Left renal pelvis (tissue), 4 donors: ENCODE results near the gene HPCAL4. TPM values are rescaled to one million over a fixed set of nuclear protein-coding genes. Genes with fewer than 3 reads are reported as not detected.

Source experiments
- DNase-seq, 4 donors: peaks; one replicate each; pipeline ENCODE4 v3.0.0-alpha.2; 2013; ENCODE audit warnings: low read depth in 4 of 4, low spot score in 3 of 4
- polyA plus RNA-seq, 4 donors: library from polyadenylated mRNA; unstranded; fragments of 120-200 nt; gene quantifications; one replicate each; pipeline ENCODE4 v1.2.1, GENCODE V29; 2013; ENCODE audit not compliant: insufficient read length in 4 of 4

Gene HPCAL4
- polyA plus RNA-seq, 4 donors = 0.69 to 6.8 (median 1.2) TPM

DNA sequence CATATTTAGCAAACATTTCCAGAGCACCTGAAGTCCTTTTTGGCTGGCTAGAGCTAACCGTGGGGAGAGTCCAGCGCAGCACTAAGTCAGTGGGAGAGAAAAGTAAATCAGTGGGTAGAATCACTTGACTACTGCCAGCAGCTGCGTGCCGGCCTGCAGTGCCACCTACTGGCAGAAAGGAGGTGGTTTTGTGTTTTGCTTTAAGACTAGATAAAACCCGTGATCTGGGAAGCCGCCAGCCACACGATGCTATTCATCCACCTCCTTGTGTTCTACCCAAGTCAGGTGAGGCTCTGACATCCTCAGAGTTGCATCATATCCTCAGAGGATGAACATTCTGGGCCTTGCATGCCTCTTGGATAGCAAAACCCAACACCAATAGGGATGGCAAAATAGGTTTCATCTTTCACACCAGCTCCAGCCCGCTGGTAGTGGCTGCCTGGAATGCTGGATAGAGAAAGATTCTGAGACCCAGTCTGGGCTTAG is 37.6 kb downstream of the HPCAL4 start:
- peak in 2 of 4 donors; percentile 53 to 60 for DNase-seq

DNA sequence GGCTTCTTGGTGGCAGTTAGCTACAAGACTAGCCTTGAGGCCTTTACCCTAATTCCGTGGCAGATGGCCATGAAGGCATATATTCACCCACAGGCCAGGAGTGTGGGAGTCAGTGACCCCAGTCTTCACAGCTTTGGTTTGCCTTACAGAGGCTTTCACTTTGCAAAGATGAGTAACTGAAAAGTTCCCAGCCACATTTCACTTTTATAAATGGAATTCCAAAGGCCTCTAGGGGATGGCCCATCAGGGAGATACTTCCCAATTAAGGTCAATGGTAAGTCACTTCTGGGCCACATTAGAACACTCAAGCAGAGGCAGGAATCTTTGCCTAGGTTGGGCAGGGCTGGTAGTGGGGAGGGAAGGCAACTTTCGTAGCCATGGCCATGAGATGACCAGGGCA is 38.7 kb downstream of the HPCAL4 start:
- DNase-seq = no peak

DNA sequence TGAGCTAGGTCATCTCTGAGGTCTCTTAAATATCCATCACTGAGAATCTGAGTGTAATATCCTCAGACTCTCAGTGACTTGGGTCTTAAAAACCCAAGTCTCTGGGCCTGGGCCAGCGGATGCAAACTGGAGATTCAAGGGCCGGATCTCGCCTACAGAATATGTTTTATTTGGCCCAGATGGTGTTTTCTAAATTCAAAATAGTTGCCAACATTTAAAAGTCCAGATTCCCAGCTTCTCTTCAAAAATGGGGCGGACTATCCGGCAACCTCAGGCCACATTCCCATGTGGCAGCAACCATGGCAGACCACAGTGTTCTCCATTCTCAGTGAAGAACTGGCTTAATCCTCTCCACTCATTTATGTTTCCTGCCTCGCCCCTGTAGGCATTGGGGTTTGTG is 39.1 kb downstream of the HPCAL4 start:
- DNase-seq = no peak

DNA sequence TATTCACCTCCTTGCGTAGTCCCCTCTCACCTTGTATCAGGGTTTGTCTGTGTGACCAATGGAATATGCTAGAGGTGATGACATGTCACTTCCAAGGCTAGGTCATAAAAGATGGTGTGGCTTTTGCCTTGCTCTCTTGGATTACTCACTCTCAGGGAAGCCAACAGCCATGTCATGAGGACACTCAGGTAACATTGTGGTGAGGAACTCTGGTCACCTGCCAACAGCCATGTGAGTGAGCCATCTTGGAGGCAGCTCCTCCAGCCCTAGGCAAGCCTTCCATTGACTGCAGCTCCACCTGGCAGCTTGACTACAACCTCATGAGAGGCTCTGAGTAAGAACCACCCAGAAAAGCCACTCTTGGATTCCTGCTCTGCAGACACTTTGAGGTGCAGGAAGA is 40.8 kb downstream of the HPCAL4 start:
- DNase-seq = no peak

DNA sequence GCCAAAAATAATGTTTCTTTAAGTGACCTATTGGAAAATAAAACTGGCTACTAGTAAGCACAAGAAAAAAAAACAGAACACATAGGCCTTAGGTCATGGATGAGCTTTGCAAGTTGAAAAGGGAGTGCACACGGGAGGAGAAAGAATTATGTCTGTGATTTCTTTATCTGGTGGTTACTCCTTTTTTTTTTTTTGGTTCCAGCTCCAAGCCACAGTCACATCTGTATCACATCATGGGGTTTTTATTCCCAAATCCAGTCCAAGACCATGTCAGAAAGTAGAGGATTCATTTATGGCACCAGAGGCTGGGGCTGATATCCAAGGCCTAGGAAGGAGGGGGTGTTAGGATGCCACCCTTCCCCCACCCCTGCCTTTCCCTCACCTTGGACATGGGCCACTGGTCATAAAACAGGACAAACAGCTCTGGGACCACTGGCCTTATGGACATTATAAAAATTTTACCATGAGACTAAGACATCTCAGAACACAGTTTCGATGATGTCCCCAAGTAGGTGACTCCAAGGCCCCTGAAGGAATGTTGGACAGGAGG is 41.5 kb downstream of the HPCAL4 start:
- DNase-seq = no peak

DNA sequence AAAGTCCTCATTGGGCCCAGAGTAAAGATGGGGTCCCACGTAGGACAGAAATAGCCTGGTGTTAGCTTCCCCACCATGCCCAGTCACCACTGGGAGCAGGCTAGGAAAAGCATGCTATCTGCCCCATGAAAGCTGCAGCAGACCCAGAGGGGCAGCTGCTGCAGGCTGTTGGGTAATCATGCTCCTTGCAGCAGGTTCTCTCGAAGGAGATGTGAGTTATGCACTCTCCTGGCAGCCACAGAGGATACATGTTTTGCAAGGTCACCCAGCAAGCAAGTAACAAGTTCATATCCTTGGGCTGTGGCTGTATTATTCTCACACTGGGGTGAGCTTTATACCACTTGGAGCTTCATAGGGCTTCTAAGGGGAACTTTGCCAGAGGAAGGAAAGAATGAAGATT is 42.7 kb downstream of the HPCAL4 start:
- no peak for DNase-seq

DNA sequence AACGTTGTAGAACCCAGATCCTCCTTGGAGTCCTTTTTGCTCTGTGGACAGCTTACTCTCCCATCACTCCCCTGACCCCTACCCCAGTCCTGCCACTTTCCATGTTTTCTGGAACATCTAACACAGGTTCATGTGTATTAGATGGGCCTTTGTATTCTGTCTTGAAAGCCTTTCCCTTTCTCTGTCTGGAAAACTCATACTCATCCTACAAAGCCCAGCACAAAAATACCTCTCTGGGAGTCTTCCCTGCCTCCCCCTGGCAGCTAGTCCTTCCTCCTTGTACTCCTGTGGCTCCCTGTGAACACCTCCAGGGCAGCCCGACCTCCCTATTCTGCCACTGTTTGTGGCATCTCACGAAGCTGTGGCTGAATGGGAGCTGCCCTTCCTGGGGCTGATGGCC is 44.0 kb downstream of the HPCAL4 start:
- DNase-seq = no peak

DNA sequence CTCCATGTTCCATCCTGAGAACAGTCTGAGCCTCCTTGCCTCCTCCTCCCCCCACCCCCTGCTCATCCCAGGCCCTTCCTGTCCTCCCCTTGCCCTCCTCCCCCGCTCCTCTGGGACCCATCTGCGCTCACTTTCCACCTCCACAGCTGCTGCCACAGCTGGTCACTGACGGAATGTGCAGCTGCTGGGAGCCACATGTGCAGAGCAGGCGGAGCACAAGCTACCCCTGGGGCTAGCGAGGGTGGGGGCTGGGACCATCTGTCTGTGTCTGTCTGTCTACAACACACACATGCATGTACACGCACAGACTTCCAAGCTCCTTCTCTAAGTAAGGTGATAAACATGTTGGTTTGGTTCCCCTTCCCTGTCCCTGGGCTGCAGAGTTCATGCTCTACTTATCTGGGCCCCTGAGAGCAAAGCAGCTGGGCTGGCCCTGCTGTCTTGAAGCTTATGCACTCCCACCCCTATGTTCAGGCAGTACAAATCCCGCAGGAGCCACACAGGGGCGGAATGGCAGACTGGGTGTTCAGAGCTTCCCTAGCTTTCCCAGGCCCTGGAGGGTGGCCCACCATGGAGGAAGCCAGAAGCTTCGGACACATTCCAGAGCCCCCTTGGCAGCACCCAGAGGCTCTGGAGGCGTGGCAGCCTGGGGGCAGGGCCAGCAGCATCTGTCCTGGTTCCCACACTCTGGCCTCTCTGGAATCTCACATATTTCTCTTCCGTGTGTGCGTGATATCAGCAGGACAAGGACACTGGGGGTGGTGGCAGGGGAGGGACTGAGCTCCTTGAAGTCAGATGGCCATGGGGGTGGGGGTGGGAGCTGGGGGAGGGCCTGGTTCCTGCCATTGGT is 44.8 kb downstream of the HPCAL4 start:
- DNase-seq = peak; percentile 55 to 73 (median 66)

DNA sequence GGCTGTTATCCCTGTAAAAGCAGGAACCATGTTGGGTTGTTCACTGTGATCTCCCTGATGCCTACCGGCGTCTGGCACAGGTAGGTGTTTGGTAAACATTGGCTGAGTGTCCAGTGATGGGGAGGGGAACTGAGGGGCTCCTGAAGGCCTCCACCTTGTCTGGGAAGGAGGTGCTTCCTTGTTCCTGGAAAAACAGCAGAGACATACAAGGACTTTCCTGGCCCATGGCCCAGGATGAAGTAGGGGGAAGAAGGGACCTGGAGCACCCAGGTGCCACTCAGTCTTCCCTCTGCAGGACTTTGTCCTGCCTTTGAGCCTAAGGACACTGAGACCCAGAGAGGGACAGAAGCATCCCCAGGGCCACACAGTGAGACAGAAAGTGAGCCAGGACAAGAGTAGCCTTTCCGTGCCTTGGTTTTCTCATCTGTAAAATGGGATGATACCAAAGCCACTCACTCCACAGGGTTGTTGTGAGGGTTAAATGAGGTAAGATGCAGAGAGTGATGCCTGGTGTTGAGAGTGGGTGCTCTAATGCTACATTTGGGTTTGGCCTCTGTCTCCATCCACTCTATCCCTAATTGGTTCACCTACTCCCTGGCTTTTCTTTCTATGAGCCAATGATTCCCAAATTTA is 45.7 kb downstream of the HPCAL4 start:
- no peak for DNase-seq

DNA sequence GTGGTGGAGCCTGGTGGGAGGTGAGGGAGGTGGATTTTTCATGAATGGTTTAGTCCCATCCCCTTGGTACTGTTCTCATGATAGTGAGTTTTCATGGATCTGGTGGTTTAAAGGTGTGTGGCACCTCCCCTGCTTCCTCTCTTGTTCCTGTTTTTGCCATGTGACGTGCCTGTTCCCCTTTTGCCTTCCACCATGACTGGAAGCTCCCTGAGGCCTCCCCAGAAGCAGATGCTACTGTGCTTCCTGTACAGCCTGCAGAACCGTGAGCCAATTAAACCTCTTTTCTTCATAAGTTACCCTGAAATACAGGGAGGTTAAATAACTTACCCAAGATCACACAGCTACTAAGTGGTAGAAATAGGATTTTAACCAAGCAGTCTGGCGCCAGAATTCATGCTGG is 47.5 kb downstream of the HPCAL4 start:
- no peak for DNase-seq

DNA sequence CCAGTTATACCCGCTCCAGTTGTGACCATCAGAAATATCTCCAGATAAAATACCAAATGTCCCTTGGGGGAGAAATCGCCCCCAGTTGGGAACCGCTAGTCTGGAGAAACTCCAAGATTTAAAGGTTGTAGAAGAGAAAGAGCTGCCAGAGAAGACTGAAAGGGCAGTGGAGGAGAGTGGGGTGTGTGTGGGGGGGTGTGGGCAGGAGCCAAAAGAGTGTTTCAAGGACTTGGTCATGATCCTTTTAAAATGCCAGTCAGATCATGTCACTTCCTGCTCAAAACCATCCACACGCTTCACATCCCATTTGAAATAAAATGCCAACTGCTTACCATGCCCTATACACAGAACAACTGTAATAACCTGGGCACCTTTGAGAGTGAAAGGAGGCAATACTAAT is 48.4 kb downstream of the HPCAL4 start:
- DNase-seq = no peak

DNA sequence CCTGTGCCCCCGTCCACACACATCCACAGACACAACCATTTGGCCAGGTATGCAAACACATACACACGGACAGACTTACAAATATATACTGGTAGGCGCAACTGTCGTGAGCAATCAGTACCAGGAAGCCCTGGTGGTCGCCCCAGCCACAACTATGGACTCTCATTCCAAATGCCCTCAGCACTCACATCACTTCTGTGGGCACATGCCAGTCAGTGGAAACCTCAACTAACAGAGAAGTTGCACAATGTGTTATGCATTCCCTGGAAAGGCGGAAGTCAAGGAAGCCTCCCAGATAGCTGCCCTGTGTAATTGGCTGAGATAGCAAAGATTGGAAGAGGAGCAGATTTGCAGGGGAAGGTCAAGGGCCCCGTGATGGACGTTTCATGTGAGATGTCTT is 50.4 kb downstream of the HPCAL4 start:
- no peak for DNase-seq

DNA sequence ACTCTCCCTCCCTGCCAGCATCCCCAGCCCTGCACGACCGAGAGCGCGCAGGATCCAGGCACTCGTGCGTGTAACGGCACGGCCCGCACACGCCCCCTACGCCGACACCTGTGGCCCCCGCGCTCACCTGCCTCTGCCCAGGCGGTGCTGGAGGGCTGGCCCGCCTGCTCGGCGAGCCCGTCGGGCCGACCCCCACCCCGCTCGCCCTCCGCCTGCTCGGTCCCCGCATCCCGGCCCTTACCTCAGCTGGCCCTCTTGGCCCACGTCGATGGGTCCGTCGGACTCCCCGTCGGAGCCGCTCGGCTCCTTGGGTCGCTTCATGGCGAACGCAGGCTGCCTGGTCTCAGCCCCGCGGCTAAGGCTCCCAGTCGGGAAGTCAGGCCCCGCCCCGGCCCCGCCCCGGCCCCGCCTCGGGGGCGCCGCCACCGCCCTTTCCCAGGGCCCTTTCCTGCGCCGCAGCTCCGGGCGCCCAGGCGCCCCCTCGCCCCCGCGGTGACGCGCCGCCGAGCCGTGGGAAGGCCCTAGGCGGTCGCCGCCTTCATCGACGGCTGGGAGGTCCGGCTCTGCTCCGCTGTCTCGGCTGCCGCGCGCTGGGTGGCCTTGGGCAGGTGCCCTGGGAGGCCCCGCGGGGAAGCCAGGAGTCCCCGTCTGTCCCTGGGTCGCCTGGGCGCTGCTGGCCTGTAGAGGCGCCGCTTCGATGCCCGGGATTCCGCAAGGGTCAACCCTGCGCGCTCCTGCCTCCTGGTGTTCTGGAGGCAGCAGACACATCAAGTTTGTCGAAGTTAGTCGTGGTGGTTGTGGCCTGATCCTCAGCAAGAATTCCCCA is 51.7 kb downstream of the HPCAL4 start, which contains the start of gene HEYL:
Gene HEYL, minus strand, starts transcription at position 339 of the 826 bp plus-strand sequence. Its CDS starts 18 bp downstream, at position 321.
- peak in 3 of 4 donors; percentile 39 to 44 (median 40) for DNase-seq

DNA sequence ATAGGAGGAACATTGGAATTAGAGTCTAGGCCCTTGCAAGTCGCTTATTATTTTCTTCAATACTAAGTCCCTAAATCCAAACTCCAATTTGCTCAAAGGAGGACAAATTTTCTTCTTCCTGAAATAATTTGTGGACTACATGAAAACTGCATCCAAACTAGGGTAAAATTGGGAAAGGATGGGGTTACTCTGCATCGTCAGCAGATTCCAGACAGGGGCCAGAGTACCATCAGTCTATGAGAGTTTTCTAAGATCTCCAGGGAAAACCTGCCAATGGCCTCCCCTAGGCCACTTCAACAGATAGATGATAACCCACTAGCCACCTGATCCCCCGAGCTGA is 52.3 kb downstream of the HPCAL4 start:
- no peak for DNase-seq

DNA sequence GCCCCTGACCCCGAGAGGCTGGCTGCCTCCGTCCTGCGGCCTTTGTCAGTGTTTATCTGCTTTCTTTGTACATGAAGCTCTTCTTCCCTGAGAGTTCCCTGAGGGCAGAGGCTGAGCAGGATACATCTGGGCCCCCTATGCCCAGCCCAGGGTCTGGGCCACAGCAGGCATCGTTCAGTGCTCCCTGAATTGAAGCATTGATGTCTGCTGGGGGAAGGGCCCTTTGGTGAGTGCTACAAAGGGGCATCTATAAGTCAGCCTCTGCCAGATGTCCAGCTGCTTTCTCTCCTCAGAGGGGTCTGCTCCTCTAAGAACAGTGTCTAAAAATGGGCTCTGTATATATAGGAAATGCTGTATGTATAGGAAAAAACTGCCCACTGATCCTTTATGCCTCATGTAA is 53.9 kb downstream of the HPCAL4 start:
- no peak for DNase-seq

DNA sequence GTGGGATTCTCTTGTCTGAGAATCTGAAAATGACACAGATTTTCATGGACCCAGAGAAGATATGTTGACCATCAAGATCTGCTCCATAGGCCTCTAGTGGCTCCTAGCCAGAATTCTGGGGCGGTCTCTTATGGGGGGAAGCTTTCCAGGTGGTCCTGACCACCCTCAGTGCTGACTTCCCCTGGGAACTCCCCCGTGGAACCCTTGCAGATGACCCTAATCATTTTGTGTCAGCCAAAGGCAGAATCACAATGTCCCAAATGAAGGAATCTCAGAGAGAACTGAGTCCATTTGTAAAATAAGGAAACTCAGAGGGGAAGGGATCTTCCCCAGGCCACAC is 55.4 kb downstream of the HPCAL4 start:
- DNase-seq = no peak

DNA sequence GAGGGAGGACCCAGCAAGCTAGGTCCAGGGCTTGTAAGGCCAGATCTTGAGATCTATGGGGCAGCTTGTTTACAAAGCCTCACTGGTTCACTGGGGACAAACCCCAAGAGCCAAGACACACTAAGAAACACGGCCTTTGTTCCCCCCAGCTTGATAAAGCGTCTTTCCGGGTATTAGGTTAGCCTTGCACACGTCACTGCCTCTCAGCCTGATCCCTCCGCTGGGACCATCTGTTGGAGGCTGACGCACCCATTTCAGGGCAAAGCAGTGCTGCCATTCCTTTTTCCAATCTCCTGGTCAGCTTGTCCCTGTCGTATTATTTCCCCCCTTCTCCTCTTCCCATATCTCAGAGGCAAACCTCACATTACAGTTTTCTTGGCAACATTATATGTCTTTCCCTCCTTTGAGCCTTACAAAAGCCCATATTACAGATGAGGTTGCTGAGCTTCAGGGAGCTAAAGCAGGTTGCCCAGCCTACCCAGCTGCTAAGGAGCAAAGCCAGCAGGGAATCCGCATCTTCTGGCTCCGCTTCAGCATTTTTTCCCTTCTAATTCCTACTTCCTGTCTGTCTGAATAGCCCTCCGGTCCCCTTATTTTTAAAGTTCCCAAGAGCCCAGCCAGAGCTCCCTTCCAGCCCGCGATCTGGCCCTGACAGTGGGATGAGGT is 55.9 kb downstream of the HPCAL4 start:
- no peak for DNase-seq

DNA sequence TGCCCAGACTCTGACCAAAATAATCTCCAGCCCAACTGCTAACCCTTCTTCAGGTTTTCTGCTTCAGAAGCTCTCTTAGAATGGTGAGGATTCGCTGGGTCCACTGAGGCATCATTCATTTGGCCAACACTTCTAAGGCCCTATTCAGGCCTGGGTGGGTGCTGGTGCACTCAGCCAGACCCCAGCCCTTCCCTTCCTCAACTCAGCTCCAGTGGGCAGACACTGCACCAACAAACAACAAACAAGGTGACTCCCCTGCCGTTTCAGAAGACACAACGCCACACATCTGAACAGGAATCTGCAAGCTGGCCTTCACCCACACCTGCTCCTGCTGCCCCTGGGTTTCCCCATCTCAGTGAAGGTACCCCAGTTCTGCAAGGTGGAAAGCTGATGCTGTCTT is 57.8 kb downstream of the HPCAL4 start:
- no peak for DNase-seq

DNA sequence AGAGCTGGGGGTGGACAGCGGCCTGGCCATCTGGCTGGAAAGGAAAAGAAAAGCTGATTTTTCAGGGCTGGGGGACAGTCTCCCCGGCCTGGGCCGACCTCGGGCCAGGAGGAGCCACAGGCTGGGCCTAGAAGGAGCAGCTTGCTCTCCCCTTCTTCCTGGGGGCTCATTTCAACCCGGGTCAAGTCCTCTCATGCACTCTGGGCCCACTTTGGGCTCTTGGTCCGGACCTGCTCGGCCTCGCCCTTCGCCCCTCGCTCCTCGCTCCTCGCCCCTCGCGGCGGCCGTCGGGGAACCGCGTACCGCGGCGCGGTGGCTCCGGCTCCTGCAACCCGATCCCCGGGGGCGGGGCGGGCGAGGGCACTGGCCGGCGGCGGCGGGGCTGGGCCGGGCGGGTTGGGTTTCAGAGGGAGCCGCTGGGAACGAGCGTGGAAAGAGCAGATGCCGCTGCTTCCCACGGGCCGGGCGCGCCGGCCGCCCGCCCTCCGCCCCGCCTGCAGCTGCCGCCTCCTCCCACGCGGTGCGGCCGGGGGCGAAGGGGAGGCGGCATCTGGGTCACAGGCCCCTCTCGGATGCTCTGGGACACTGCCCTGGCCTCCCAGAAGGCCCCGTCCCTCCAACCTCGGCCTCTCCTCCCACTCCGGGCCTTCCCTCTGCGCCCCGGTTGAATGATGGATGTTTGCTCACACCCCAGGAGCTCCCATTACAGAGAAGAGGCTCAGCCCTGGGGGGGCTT is 58.4 kb downstream of the HPCAL4 start:
- peak in 3 of 4 donors; percentile 40 to 59 (median 53) for DNase-seq

DNA sequence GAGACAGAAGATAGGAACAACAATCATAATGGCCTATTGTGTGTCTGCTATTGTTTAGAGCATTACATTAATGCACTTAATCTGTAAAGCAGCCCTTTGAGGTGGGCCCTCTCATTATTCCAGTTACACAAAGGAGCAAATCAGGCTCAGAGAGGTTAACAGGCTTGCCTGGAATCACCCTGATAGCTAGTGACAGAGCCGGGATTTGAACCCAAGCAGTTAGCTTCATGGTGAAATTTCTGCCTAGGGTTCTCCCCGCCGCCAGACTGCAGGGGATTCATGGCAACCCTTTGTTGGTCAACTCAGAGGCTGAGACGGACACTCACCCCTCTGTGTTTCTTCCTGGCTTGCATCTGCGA is 58.9 kb downstream of the HPCAL4 start:
- DNase-seq = no peak
